Naive thymus-derived CD4-positive, alpha-beta T cell (primary cell): Measurements from ENCODE around the gene VAMP8. TPM values are rescaled to one million over a fixed set of nuclear protein-coding genes. Genes with fewer than 3 reads are reported as not detected.

Experiments used
- ATAC-seq: fragments of 150-1000 bp; cut with Tn5 transposase; 2 replicates; pipeline ENCODE4 v1.10.0; 2021; ENCODE audit warnings: mild to moderate bottlenecking, moderate library complexity
- CTCF ChIA-PET: fragments of 350-600 bp; sonication (Branson Sonifier 250); formaldehyde crosslinking; loops from one replicate; lab custom pipeline; 2021; ENCODE audit warnings: antibody characterized with exemption; lab: Charles Lee
- POLR2A ChIA-PET: fragments of 350-600 bp; sonication (Branson Sonifier 250); formaldehyde crosslinking; loops from one replicate; lab custom pipeline; 2021; ENCODE audit warnings: antibody characterized with exemption, inconsistent platforms; lab: Charles Lee
- DNase-seq, 9 donors: peaks; one replicate each; pipeline versions ENCODE4 v3.0.0 to v3.0.0-alpha.2; 2020 to 2022; ENCODE audit warnings: mixed read lengths in 1 of 9
- H3K27ac ChIP-seq: one replicate; pipeline ENCODE4 v1.7.0; 2013; ENCODE audit warnings: mild to moderate bottlenecking, low read depth, low read length, moderate library complexity
- H3K27me3 ChIP-seq, 2 donors: one replicate each; pipeline ENCODE4 v1.7.0; 2013; ENCODE audit warnings: low read length in 2 of 2, mild to moderate bottlenecking in 2 of 2, moderate library complexity in 2 of 2; ENCODE audit not compliant: control insufficient read depth in 2 of 2, insufficient read depth in 2 of 2
- H3K36me3 ChIP-seq, 3 experiments: 1 replicate in 2 of 3; 2 replicates in 1 of 3; pipeline ENCODE4 v1.7.0; 2013; ENCODE audit warnings: low read length in 3 of 3, mild to moderate bottlenecking in 3 of 3, moderate library complexity in 1 of 3; ENCODE audit not compliant: insufficient read depth in 3 of 3, control insufficient read depth in 2 of 3
- H3K4me1 ChIP-seq, 2 donors: one replicate each; pipeline ENCODE4 v1.7.0; 2013; ENCODE audit warnings: low read length in 2 of 2, mild to moderate bottlenecking in 2 of 2, moderate library complexity in 1 of 2; ENCODE audit not compliant: control insufficient read depth in 2 of 2, insufficient read depth in 2 of 2
- H3K4me3 ChIP-seq: 2 replicates; pipeline ENCODE4 v1.7.0; 2013; ENCODE audit warnings: mild to moderate bottlenecking, low read length
- H3K9me3 ChIP-seq, 3 experiments: 1 replicate in 2 of 3; 2 replicates in 1 of 3; pipeline ENCODE4 v1.7.0; 2013; ENCODE audit warnings: low read length in 3 of 3; ENCODE audit not compliant: control insufficient read depth in 2 of 3
- H3K27ac Mint-ChIP-seq, 9 donors: one replicate each; pipeline ENCODE4 v1.8.0; 2020 to 2022; ENCODE audit warnings: mixed read lengths in 9 of 9, mild to moderate bottlenecking in 8 of 9, moderate library complexity in 5 of 9, inconsistent platforms in 2 of 9
- H3K27me3 Mint-ChIP-seq, 5 donors: one replicate each; pipeline ENCODE4 v1.8.0; 2021 to 2022; ENCODE audit warnings: mixed read lengths in 5 of 5, mild to moderate bottlenecking in 1 of 5
- H3K36me3 Mint-ChIP-seq, 5 donors: one replicate each; pipeline ENCODE4 v1.8.0; 2020 to 2022; ENCODE audit warnings: mixed read lengths in 5 of 5, mild to moderate bottlenecking in 3 of 5, inconsistent platforms in 1 of 5
- H3K4me1 Mint-ChIP-seq, 7 donors: one replicate each; pipeline ENCODE4 v1.8.0; 2020 to 2022; ENCODE audit warnings: mixed read lengths in 7 of 7, mild to moderate bottlenecking in 3 of 7, inconsistent platforms in 1 of 7
- H3K4me3 Mint-ChIP-seq, 10 donors: one replicate each; pipeline ENCODE4 v1.8.0; 2020 to 2022; ENCODE audit warnings: mild to moderate bottlenecking in 10 of 10, mixed read lengths in 10 of 10, moderate library complexity in 6 of 10, inconsistent platforms in 2 of 10
- H3K9me3 Mint-ChIP-seq, 11 donors: one replicate each; pipeline ENCODE4 v1.8.0; 2020 to 2022; ENCODE audit warnings: mixed read lengths in 11 of 11, mild to moderate bottlenecking in 4 of 11, inconsistent platforms in 1 of 11, moderate library complexity in 1 of 11
- intact Hi-C, 2 donors: fragments of 100-400 bp; cut with micrococcal nuclease; formaldehyde crosslinking; loops; one replicate each; pipeline ENCODE4 v1.15.1; 2023
- polyA plus RNA-seq, 2 donors: library from polyadenylated mRNA; unstranded; fragments of 300-500 nt; fragmentation: Illumina TruSeq; gene quantifications; one replicate each; pipeline ENCODE4 v1.2.3, GENCODE V29; 2021
- total RNA-seq, 6 experiments: library from RNA in 5 of 6; stranded (reverse) in 5 of 6; gene quantifications; 1 replicate in 5 of 6; 2 replicates in 1 of 6; pipeline ENCODE4 v1.2.3 and lab custom pipeline; 2021 to 2026

Gene VAMP8
- total and polyA plus RNA-seq, 7 experiments from 2014 or later = 55.1 to 347 (median 120) TPM

- H3K9me3 Mint-ChIP-seq = peaks cover 0 to 2% (median 0%) of the 10 kb centered on the region in 11 donors
- Histone ChIP-seq H3K27me3 (no peaks in the 10 kb centered on the region), H3K27ac (peak within 1 kb of the TSS; percentile 80), H3K9me3 (no peaks in the 10 kb centered on the region), H3K36me3 (peaks cover 0 to 13% (median 0%) of the 10 kb centered on the region in 3 experiments), H3K4me1 (peaks cover 20 to 42% of the 10 kb centered on the region in 2 donors), H3K4me3 (peak within 1 kb of the TSS; percentile 69)
- ChIA-PET POLR2A (interaction anchor here (0.5 to 6.4 kb wide), 10 partner anchors 10 to 639 kb away, joined by 3 to 85 read pairs (median 8); partner anchors contain the start of genes GGCX, MAT2A, RNF181 and TMEM150A), CTCF (interaction anchor here (1.1 kb wide), 1 partner anchor 28 kb away, joined by 3 read pairs; no protein-coding TSS in a partner anchor)
- H3K27me3 Mint-ChIP-seq = no peaks in the 10 kb centered on the region
- intact Hi-C loops = loop anchor here (1.0 to 2.0 kb wide), 4 partner anchors 11 to 28 kb away; partner anchors contain the start of genes TMEM150A (in 2 of the 2), C2orf68 (in 1 of the 2) and RNF181 (in 1 of the 2)
- H3K4me3 Mint-ChIP-seq = peak within 1 kb of the TSS; percentile 86 to 96 (median 90)
- peaks cover 51 to 79% (median 64%) of the 10 kb centered on the region in 7 donors for H3K4me1 Mint-ChIP-seq
- peaks cover 0 to 17% (median 12%) of the 10 kb centered on the region in 5 donors for H3K36me3 Mint-ChIP-seq
- H3K27ac Mint-ChIP-seq = peak within 1 kb of the TSS; percentile 87 to 97 (median 94)
- DNase-seq (peak in 2 of 9 donors; percentile 34 to 50), ATAC-seq (peak; percentile 67)
Observed at GRCh38 chr2:85584354-85584856, 7.0 kb downstream of the VAMP8 start, which contains the start of gene VAMP5. TSS of gene VAMP5 (plus strand) at chr2:85584431. CDS start at chr2:85584491, 60 bp downstream.

- peak in 4 of 9 donors; percentile 22 to 40 (median 30) for DNase-seq
- Histone ChIP-seq H3K36me3 (peaks cover 0 to 13% (median 0%) of the 10 kb centered on the region in 3 experiments), H3K4me1 (peaks cover 19 to 35% of the 10 kb centered on the region in 2 donors), H3K4me3 (peak overlapping the region; percentile 69), H3K27me3 (no peaks in the 10 kb centered on the region), H3K9me3 (no peaks in the 10 kb centered on the region), H3K27ac (peak overlapping the region; percentile 80)
- H3K4me1 Mint-ChIP-seq = peaks cover 47 to 73% (median 65%) of the 10 kb centered on the region in 7 donors
- peaks cover 0 to 2% (median 0%) of the 10 kb centered on the region in 11 donors for H3K9me3 Mint-ChIP-seq
- peaks cover 0 to 17% (median 12%) of the 10 kb centered on the region in 5 donors for H3K36me3 Mint-ChIP-seq
- POLR2A ChIA-PET = interaction anchor here (0.5 to 6.4 kb wide), 12 partner anchors 9 to 639 kb away, joined by 3 to 85 read pairs (median 6); partner anchors contain the start of genes GGCX, MAT2A, RNF181 and TMEM150A
- peak; percentile 47 for ATAC-seq
- CTCF ChIA-PET = interaction anchor here (1.1 kb wide), 1 partner anchor 29 kb away, joined by 3 read pairs; no protein-coding TSS in a partner anchor
- peak overlapping the region; percentile 79 to 96 (median 88) for H3K4me3 Mint-ChIP-seq
- H3K27me3 Mint-ChIP-seq = no peaks in the 10 kb centered on the region
- intact Hi-C loops = loop anchor here (1.0 to 2.0 kb wide), 5 partner anchors 8 to 28 kb away; partner anchors contain the start of genes RNF181 (in 2 of the 2), TMEM150A (in 2 of the 2), C2orf68 (in 1 of the 2) and VAMP8 (in 1 of the 2)
- peak overlapping the region; percentile 81 to 93 (median 93) for H3K27ac Mint-ChIP-seq
Observed at GRCh38 chr2:85584857-85585780, 7.7 kb downstream of the VAMP8 start.

GRCh38 chr2:85585781-85586105 lies 8.4 kb downstream of the VAMP8 start:
- intact Hi-C loops = loop anchor here (1.0 to 2.0 kb wide), 4 partner anchors 8 to 27 kb away; partner anchors contain the start of genes C2orf68 (in 1 of the 2), RNF181 (in 1 of the 2), TMEM150A (in 1 of the 2) and VAMP8 (in 1 of the 2)
- Mint-ChIP-seq H3K27me3 (no peaks in the 10 kb centered on the region), H3K27ac (peak overlapping the region in 8 of 9 donors; percentile 81 to 93 (median 93)), H3K9me3 (peaks cover 0 to 2% (median 0%) of the 10 kb centered on the region in 11 donors), H3K36me3 (peaks cover 0 to 16% (median 12%) of the 10 kb centered on the region in 5 donors), H3K4me3 (peak overlapping the region; percentile 57 to 96 (median 87)), H3K4me1 (peaks cover 45 to 73% (median 68%) of the 10 kb centered on the region in 7 donors)
- H3K4me3 ChIP-seq = peak overlapping the region; percentile 69
- H3K27me3 ChIP-seq = no peaks in the 10 kb centered on the region
- peak overlapping the region; percentile 80 for H3K27ac ChIP-seq
- H3K36me3 ChIP-seq = peaks cover 0 to 13% (median 0%) of the 10 kb centered on the region in 3 experiments
- peaks cover 19 to 32% of the 10 kb centered on the region in 2 donors for H3K4me1 ChIP-seq
- ATAC-seq (no peak), DNase-seq (no peak)
- ChIA-PET POLR2A (interaction anchor here (0.6 to 6.4 kb wide), 8 partner anchors 9 to 260 kb away, joined by 3 to 85 read pairs (median 6); partner anchors contain the start of genes GGCX, MAT2A, RNF181 and TMEM150A), CTCF (no interaction called here)
- no peaks in the 10 kb centered on the region for H3K9me3 ChIP-seq

GRCh38 chr2:85588236-85588635 lies 10.8 kb downstream of the VAMP8 start:
- intact Hi-C loops = no loop called here
- peaks cover 19 to 31% of the 10 kb centered on the region in 2 donors for H3K4me1 ChIP-seq
- ATAC-seq (no peak), DNase-seq (no peak)
- no peaks in the 10 kb centered on the region for H3K9me3 ChIP-seq
- Mint-ChIP-seq H3K4me3 (peak overlapping the region in 2 of 10 donors; percentile 32 to 51), H3K27me3 (no peaks in the 10 kb centered on the region), H3K27ac (peak overlapping the region in 6 of 9 donors; percentile 15 to 60 (median 40)), H3K4me1 (peaks cover 41 to 61% (median 50%) of the 10 kb centered on the region in 7 donors), H3K9me3 (peaks cover 0 to 2% (median 0%) of the 10 kb centered on the region in 11 donors), H3K36me3 (peaks cover 0 to 7% (median 0%) of the 10 kb centered on the region in 5 donors)
- ChIA-PET POLR2A (interaction anchor here (0.6 to 6.4 kb wide), 4 partner anchors 6 to 719 kb away, joined by 3 to 85 read pairs (median 10); partner anchors contain the start of gene RNF181), CTCF (no interaction called here)
- H3K4me3 ChIP-seq = no peak overlapping the region
- H3K36me3 ChIP-seq = no peaks in the 10 kb centered on the region
- H3K27me3 ChIP-seq = no peaks in the 10 kb centered on the region
- no peak overlapping the region for H3K27ac ChIP-seq

DNA sequence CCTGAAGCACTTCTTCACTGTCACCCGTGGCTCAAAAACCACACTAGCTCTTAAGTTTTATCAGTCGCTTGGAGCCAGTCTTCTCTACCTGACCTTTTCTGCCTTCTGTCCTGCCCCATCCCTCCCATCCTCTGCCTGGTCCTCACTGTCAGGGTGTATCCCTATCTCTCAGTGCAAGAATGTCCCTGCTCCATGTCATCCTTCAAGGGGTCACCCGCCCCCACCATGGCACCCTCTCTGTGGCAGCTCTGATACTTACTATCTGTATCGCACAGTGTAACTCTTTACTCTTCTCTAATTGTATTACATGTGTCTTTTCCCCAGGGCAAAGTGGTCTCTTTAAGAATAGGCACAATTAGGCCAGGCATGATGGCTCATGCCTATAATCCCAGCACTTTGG lies 11.3 kb downstream of the VAMP8 start:
- no peak overlapping the region for H3K4me3 ChIP-seq
- Mint-ChIP-seq H3K4me3 (peak overlapping the region in 2 of 10 donors; percentile 32 to 51), H3K27ac (peak overlapping the region in 6 of 9 donors; percentile 15 to 60 (median 40)), H3K4me1 (peaks cover 37 to 60% (median 48%) of the 10 kb centered on the region in 7 donors), H3K36me3 (peaks cover 0 to 4% (median 0%) of the 10 kb centered on the region in 5 donors), H3K27me3 (no peaks in the 10 kb centered on the region), H3K9me3 (peaks cover 0 to 2% (median 0%) of the 10 kb centered on the region in 11 donors)
- peaks cover 16 to 26% of the 10 kb centered on the region in 2 donors for H3K4me1 ChIP-seq
- DNase-seq (no peak), ATAC-seq (no peak)
- no peaks in the 10 kb centered on the region for H3K9me3 ChIP-seq
- no peaks in the 10 kb centered on the region for H3K27me3 ChIP-seq
- H3K27ac ChIP-seq = no peak overlapping the region
- ChIA-PET POLR2A (interaction anchor here (2.1 kb wide), 1 partner anchor 13 kb away, joined by 11 read pairs; no protein-coding TSS in a partner anchor), CTCF (no interaction called here)
- no peaks in the 10 kb centered on the region for H3K36me3 ChIP-seq
- intact Hi-C loops = no loop called here
